Peyer's patch (tissue), 4 donors: ENCODE measurements around the gene EXOG. TPM values are rescaled to one million over a fixed set of nuclear protein-coding genes. Genes with fewer than 3 reads are reported as not detected.

ENCODE experiments used
- DNase-seq, 3 donors: peaks; one replicate each; pipeline ENCODE4 v3.0.0-alpha.2; 2017 to 2019
- H3K27ac ChIP-seq, 4 donors: fragments of 200-600 bp; sonication (generic); one replicate each; pipeline ENCODE4 v1.5.1; 2016 to 2019
- H3K27me3 ChIP-seq, 2 donors: fragments of 200-600 bp; sonication (generic); one replicate each; pipeline ENCODE4 v1.5.1; 2019
- H3K36me3 ChIP-seq, 3 donors: fragments of 200-600 bp; sonication (generic); one replicate each; pipeline ENCODE4 v1.5.1; 2016 to 2019
- H3K4me1 ChIP-seq, 4 donors: fragments of 200-600 bp; sonication (generic); one replicate each; pipeline ENCODE4 v1.5.1; 2016 to 2019
- H3K4me3 ChIP-seq, 4 donors: fragments of 200-600 bp; sonication (generic); 1 replicate in 3 of 4; 2 replicates in 1 of 4; pipeline ENCODE4 v1.5.1; 2016 to 2019; ENCODE audit warnings: mild to moderate bottlenecking in 1 of 4
- H3K9me3 ChIP-seq, 4 donors: fragments of 200-600 bp; sonication (generic); one replicate each; pipeline ENCODE4 v1.5.1; 2016 to 2019; ENCODE audit warnings: mild to moderate bottlenecking in 1 of 4
- POLR2A ChIP-seq, 2 donors: fragments of 450-650 bp; IDR thresholded peaks; one replicate each; pipeline ENCODE4 v1.5.1; 2017; ENCODE audit warnings: antibody characterized with exemption in 2 of 2, mild to moderate bottlenecking in 2 of 2, moderate library complexity in 2 of 2
- total RNA-seq, 4 donors: library from RNA; depleted of rRNA; stranded (reverse); fragments of >200 nt; gene quantifications; one replicate each; pipeline ENCODE4 v1.1.0, GENCODE V29; 2016
- TF ChIP-seq, protein P1 (sequence below), 6 experiments: fragments of 450-650 bp in 4 of 6; fragments of 200-600 bp in 2 of 6; sonication (generic) in 1 of 6; IDR thresholded peaks; one replicate each; pipeline ENCODE4 v1.5.1; 2017 to 2019; ENCODE audit warnings: antibody characterized with exemption in 6 of 6, mild to moderate bottlenecking in 3 of 6, moderate library complexity in 1 of 6

EXOG gene
- total RNA-seq, 4 donors from 2014 or later: 11.4 to 44.6 (median 17.2) TPM

DNA sequence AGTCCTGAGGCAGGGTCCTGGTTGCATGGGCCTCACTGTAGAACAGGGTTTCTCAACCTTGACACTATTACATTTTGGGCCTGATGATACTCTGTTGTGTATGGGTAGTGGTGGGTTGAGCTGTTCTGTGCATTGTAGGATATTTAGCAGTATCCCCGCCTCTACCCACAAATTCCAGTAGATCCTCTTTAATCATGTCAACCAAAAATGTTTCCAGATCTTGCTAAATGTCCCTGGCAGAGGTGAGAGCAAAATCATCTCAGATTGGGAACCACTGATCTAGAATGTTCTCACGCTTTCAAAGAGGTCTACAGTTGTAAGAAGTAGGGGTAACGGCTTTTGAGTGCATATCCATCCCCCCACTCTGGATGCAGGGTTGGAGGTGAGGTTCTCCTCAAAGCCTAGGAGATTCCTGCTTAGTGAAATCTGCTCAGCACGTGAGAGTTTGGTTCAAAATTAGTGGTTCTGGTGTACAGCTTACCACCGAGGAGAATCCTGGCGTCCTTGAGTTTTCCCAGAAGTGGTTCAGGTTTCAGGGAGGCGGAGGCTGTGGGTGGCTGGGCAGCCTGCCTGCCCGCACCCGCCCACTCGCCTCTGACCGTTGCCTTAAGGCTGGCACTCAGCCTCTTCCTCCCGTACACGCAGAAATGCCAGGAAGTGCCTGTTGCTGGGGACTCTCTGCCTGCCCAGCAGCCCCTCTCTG, 37.2 kb upstream of the EXOG start:
- no peak for TF ChIP-seq POLR2A (IDR thresholded peaks at IDR 0.05)
- TF ChIP-seq, protein P1, sequence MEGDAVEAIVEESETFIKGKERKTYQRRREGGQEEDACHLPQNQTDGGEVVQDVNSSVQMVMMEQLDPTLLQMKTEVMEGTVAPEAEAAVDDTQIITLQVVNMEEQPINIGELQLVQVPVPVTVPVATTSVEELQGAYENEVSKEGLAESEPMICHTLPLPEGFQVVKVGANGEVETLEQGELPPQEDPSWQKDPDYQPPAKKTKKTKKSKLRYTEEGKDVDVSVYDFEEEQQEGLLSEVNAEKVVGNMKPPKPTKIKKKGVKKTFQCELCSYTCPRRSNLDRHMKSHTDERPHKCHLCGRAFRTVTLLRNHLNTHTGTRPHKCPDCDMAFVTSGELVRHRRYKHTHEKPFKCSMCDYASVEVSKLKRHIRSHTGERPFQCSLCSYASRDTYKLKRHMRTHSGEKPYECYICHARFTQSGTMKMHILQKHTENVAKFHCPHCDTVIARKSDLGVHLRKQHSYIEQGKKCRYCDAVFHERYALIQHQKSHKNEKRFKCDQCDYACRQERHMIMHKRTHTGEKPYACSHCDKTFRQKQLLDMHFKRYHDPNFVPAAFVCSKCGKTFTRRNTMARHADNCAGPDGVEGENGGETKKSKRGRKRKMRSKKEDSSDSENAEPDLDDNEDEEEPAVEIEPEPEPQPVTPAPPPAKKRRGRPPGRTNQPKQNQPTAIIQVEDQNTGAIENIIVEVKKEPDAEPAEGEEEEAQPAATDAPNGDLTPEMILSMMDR (IDR thresholded peaks at IDR 0.05): no peak
- Histone ChIP-seq H3K36me3 (no peaks in the 10 kb centered on the region), H3K4me1 (peaks cover 0 to 25% (median 2%) of the 10 kb centered on the region in 4 donors), H3K4me3 (no peak overlapping the region), H3K9me3 (peaks cover 0 to 4% (median 0%) of the 10 kb centered on the region in 4 donors), H3K27ac (no peak overlapping the region), H3K27me3 (no peaks in the 10 kb centered on the region)
- DNase-seq: no peak

DNA sequence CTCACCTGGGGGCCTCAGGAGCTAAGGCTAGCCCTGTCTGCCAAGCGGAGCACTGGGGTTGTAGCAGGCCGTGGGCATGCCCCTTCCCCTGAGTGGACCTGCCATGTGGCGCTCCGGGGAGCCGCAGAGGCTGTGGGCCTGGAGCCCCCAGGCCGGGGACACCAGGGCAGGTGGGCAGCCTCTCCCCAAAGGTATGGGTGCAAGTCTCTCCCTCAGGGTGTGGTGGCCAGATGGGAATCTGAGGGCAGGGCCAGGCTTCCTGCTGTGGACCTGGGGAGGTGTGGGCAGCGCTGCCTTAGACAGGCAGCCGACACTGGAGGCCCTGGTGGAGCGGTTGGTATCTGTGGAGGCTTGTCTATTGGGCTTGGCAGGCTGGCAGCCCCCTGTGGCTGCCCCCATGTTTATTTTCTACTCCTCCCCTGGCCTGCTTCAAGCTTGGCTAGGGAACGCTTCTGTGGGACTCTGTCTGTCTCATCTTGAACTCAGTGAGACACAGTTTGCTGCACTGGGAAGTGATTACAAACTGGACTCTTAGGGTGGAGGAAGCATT, 36.6 kb upstream of the EXOG start:
- Histone ChIP-seq H3K36me3 (no peaks in the 10 kb centered on the region), H3K4me3 (no peak overlapping the region), H3K9me3 (peaks cover 0 to 4% (median 0%) of the 10 kb centered on the region in 4 donors), H3K27me3 (no peaks in the 10 kb centered on the region), H3K4me1 (peaks cover 0 to 25% (median 2%) of the 10 kb centered on the region in 4 donors), H3K27ac (no peak overlapping the region)
- TF ChIP-seq POLR2A (IDR thresholded peaks at IDR 0.05): no peak
- TF ChIP-seq, protein P1 (IDR thresholded peaks at IDR 0.05): no peak
- DNase-seq: no peak

DNA sequence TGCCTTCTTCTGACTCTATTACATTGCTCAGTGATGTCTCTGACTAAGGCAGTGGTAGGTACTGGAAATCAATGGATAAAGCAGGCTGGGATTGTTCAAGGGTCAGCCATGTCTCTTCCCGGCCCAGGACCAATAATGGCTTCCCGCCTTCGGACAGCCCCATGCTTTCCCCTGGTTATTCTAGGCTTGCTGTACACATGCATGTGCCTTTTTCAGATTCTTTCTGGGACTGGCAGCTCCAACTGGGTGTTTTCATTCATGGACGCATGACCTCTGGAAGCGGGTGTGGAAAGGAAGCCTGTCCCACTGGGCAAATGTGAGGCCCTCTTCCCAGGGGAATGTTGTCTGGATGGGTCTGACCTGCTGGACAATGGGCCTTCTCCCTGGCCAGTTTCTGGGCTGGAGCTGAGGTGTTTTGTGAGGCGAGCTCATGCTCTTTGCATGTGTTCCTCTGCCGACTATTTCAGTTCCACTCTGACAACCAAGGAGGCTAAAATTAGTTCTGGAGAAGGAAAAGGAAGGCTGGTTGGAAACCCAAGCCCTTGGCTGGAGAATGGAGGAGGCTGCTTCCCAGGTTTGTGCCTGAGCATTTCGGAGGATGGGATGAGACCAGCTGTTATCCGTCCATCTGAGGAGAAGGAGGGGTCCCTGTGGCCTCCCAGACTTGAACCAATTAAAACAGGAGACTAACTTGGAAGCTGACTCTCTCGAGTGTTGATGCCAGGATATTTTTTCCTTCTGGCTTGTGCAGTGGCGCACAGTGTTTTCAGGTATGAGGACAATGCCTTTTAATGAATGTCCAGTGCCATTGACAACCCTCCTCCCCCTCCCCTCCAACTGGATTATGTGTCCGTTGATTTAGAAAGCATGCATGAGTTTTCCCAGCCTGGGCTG, 35.5 kb upstream of the EXOG start:
- H3K4me1 ChIP-seq: peaks cover 0 to 24% (median 0%) of the 10 kb centered on the region in 4 donors
- TF ChIP-seq POLR2A (IDR thresholded peaks at IDR 0.05): no peak
- TF ChIP-seq, protein P1 (IDR thresholded peaks at IDR 0.05): no peak
- no peak for DNase-seq
- H3K4me3 ChIP-seq: no peak overlapping the region
- no peak overlapping the region for H3K27ac ChIP-seq
- H3K9me3 ChIP-seq: peaks cover 0 to 4% (median 0%) of the 10 kb centered on the region in 4 donors
- no peaks in the 10 kb centered on the region for H3K27me3 ChIP-seq
- no peaks in the 10 kb centered on the region for H3K36me3 ChIP-seq

DNA sequence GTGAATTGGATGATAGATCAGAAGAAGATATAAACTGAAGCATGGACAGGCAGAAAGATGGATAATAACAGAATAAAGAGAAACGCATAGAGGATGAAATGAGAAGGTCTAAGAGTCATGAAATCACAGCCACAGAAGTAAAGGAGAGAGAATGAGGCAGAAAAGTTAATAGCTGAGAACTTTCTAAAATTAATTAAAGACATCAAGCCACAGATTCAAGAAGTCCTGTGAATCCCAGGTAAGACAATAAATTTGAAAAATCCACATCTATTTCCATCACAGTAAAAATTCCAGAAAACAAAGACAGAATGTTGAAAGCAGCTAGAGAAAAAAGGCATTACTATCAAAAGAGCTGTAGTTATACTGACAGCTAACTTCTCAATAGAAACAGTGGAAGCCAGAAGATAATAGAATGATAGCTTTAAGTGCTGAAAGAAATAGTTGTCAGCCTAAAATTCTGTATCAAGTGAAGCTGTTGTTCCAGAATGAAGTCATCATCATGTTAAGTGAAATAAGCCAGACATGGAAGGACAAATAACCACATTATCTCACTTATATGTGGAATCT, 30.5 kb upstream of the EXOG start:
- Histone ChIP-seq H3K4me1 (peaks cover 0 to 17% (median 0%) of the 10 kb centered on the region in 4 donors), H3K4me3 (no peak overlapping the region), H3K27me3 (no peaks in the 10 kb centered on the region), H3K27ac (no peak overlapping the region), H3K9me3 (peaks cover 0 to 4% (median 0%) of the 10 kb centered on the region in 4 donors), H3K36me3 (no peaks in the 10 kb centered on the region)
- no peak for TF ChIP-seq POLR2A (IDR thresholded peaks at IDR 0.05)
- TF ChIP-seq, protein P1 (IDR thresholded peaks at IDR 0.05): no peak
- DNase-seq: no peak

DNA sequence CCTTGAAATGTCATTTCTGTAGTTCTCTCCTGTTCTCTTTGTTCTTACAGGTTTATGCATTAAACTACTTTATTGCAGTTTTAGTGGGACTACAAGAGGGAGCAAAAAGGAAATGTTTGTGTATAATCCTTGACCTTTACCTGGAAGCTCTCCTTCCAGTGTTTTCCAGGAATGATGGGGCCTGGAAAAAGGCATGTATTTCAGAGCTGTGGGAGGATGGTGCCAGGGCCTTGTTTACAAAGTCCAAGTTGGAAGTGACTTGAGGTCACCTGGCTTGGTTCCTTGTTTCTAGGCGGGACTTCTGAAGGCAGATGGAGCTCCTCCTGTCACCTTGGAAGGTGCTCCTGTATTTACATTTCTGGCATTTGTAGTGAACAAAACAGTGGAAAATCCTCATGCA, 27.4 kb upstream of the EXOG start:
- Histone ChIP-seq H3K4me1 (peaks cover 0 to 15% (median 0%) of the 10 kb centered on the region in 4 donors), H3K36me3 (no peaks in the 10 kb centered on the region), H3K4me3 (no peak overlapping the region), H3K27me3 (no peaks in the 10 kb centered on the region), H3K9me3 (no peaks in the 10 kb centered on the region), H3K27ac (no peak overlapping the region)
- TF ChIP-seq, protein P1 (IDR thresholded peaks at IDR 0.05): no peak
- TF ChIP-seq POLR2A (IDR thresholded peaks at IDR 0.05): no peak
- no peak for DNase-seq
